Fibroblast of lung (primary cell): Measurements from ENCODE around the gene NPNT. TPM values are rescaled to one million over a fixed set of nuclear protein-coding genes. Genes with fewer than 3 reads are reported as not detected.

ENCODE experiments used
- DNase-seq, 2 donors: peaks; one replicate each; pipeline versions ENCODE4 v3.0.0 to v3.0.0-alpha.2; 2010; ENCODE audit warnings: low read depth in 2 of 2
- H2AFZ ChIP-seq: 2 replicates; pipeline ENCODE4 v1.5.1; 2012; ENCODE audit warnings: low read length, control low read depth, inconsistent platforms
- H3K27ac ChIP-seq: 2 replicates; pipeline ENCODE4 v1.5.1; 2011; ENCODE audit warnings: low read length, control low read depth; ENCODE audit not compliant: insufficient read depth
- H3K27me3 ChIP-seq: 2 replicates; pipeline ENCODE4 v1.5.1; 2011; ENCODE audit warnings: mild to moderate bottlenecking, low read length; ENCODE audit not compliant: control insufficient read depth, insufficient read depth
- H3K36me3 ChIP-seq: 2 replicates; pipeline ENCODE4 v1.5.1; 2011; ENCODE audit warnings: low read length; ENCODE audit not compliant: control insufficient read depth, insufficient read depth
- H3K4me1 ChIP-seq: 2 replicates; pipeline ENCODE4 v1.5.1; 2011; ENCODE audit warnings: low read length; ENCODE audit not compliant: control insufficient read depth, insufficient read depth; ENCODE audit errors: extremely low read depth
- H3K4me2 ChIP-seq: 2 replicates; pipeline ENCODE4 v1.5.1; 2011; ENCODE audit warnings: low read length, control low read depth; ENCODE audit not compliant: insufficient read depth; ENCODE audit errors: extremely low read depth
- H3K4me3 ChIP-seq, 4 experiments: fragments of 200-600 bp in 1 of 4; sonication (generic) in 1 of 4; replicated peaks in 1 of 4; 2 replicates each; pipeline ENCODE4 v1.5.1; 2011 to 2016; ENCODE audit warnings: low read length in 4 of 4, low read depth in 3 of 4, mild to moderate bottlenecking in 3 of 4, control low read depth in 2 of 4, inconsistent platforms in 1 of 4, mixed read lengths in 1 of 4; ENCODE audit not compliant: insufficient read depth in 1 of 4; ENCODE audit errors: control extremely low read depth in 1 of 4
- H3K79me2 ChIP-seq: 2 replicates; pipeline ENCODE4 v1.5.1; 2012; ENCODE audit warnings: mild to moderate bottlenecking, low read length, inconsistent platforms; ENCODE audit not compliant: control insufficient read depth, insufficient read depth
- H3K9ac ChIP-seq: 2 replicates; pipeline ENCODE4 v1.5.1; 2011; ENCODE audit warnings: mild to moderate bottlenecking, low read length, control low read depth; ENCODE audit not compliant: insufficient read depth
- H3K9me3 ChIP-seq: 2 replicates; pipeline ENCODE4 v1.5.1; 2012; ENCODE audit warnings: low read depth, low read length; ENCODE audit not compliant: control insufficient read depth, insufficient read depth
- H4K20me1 ChIP-seq: 2 replicates; pipeline ENCODE4 v1.5.1; 2011; ENCODE audit warnings: low read length; ENCODE audit not compliant: control insufficient read depth, insufficient read depth; ENCODE audit errors: extremely low read depth
- EZH2 ChIP-seq: IDR thresholded peaks from 2 replicates; pipeline ENCODE4 v1.5.1; 2012; ENCODE audit warnings: low read length, control low read depth, mild to moderate bottlenecking; ENCODE audit errors: missing control alignments
- polyA plus RNA-seq, 2 donors: library from polyadenylated mRNA; depleted of rRNA in 1 of 2; stranded (reverse) in 1 of 2; unstranded in 1 of 2; fragments of >200 nt; gene quantifications; 2 replicates each; pipeline ENCODE4 v1.2.1, GENCODE V29; 2011 to 2012; ENCODE audit warnings: missing spikeins in 1 of 2
- total RNA-seq: library from RNA; depleted of rRNA; stranded (reverse); fragments of >200 nt; gene quantifications from 2 replicates; pipeline ENCODE4 v1.2.1, GENCODE V29; 2014
- TF ChIP-seq, protein P1 (sequence below), 2 donors: IDR thresholded peaks in 1 of 2; conservative IDR thresholded peaks in 1 of 2; 1 replicate in 1 of 2; 2 replicates in 1 of 2; pipeline ENCODE4 v1.5.1; 2011 to 2012; ENCODE audit warnings: low read length in 2 of 2, control low read depth in 1 of 2, inconsistent platforms in 1 of 2, low read depth in 1 of 2, mild to moderate bottlenecking in 1 of 2

Gene NPNT
- total and polyA plus RNA-seq, 2 donors (not counting 1 experiment from before 2014, with no cell fraction given) = 0.02 to 5.9 TPM

DNA sequence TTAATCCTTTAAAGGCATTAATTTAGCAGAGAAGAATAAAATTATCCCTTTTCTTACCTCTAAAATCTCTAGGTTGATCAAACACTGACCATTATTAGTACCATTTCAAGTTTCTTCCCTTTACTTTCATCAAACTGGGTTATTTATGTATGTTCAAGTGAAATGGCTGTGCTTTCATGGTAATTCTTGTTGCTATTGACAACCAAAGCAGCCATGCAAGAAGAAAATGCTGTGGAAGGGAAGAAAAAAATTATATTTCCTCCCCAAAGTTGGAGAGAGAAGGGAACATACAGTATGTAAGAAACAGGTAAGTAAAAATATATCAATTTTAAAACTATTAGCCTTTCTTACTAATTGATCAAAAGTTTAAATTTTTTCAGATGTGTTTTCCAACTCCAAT, 16.2 kb downstream of the NPNT start:
- no peak overlapping the region for H3K4me3 ChIP-seq
- no peaks in the 10 kb centered on the region for H3K4me1 ChIP-seq
- H3K9ac ChIP-seq = no peak overlapping the region
- H2AFZ ChIP-seq = no peak overlapping the region
- H3K27me3 ChIP-seq = no peaks in the 10 kb centered on the region
- H3K9me3 ChIP-seq = no peaks in the 10 kb centered on the region
- H3K27ac ChIP-seq = no peak overlapping the region
- H3K79me2 ChIP-seq = no peaks in the 10 kb centered on the region
- no peak for DNase-seq
- H3K4me2 ChIP-seq = no peak overlapping the region
- no peak for TF ChIP-seq EZH2
- TF ChIP-seq, protein P1, sequence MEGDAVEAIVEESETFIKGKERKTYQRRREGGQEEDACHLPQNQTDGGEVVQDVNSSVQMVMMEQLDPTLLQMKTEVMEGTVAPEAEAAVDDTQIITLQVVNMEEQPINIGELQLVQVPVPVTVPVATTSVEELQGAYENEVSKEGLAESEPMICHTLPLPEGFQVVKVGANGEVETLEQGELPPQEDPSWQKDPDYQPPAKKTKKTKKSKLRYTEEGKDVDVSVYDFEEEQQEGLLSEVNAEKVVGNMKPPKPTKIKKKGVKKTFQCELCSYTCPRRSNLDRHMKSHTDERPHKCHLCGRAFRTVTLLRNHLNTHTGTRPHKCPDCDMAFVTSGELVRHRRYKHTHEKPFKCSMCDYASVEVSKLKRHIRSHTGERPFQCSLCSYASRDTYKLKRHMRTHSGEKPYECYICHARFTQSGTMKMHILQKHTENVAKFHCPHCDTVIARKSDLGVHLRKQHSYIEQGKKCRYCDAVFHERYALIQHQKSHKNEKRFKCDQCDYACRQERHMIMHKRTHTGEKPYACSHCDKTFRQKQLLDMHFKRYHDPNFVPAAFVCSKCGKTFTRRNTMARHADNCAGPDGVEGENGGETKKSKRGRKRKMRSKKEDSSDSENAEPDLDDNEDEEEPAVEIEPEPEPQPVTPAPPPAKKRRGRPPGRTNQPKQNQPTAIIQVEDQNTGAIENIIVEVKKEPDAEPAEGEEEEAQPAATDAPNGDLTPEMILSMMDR (conservative IDR thresholded peaks at IDR 0.05 in 1 of 2, IDR thresholded peaks at IDR 0.05 in 1 of 2; ENCODE audit: low read depth in 1 of 2, low read length in 2 of 2) = no peak
- H3K36me3 ChIP-seq = no peaks in the 10 kb centered on the region
- H4K20me1 ChIP-seq = no peaks in the 10 kb centered on the region

DNA sequence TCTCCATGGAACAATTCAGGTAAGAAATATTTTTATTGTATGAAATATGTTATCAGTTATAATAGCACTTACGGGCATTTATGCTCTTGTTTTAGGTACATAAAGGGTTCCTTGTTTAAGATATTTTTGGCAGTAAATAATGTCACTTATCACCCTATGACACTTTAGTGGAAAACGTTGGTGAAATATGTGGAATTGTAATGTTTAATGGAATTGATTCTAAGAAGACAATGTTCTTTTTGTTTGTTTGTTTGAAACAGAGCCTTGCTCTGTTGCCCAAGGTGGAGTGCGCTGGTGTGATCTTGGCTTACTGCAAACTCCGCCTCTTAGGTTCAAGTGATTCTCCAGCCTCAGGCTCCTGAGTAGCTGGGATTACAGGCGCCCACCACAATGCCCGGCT, 17.4 kb downstream of the NPNT start:
- H3K4me1 ChIP-seq = no peaks in the 10 kb centered on the region
- no peaks in the 10 kb centered on the region for H3K36me3 ChIP-seq
- H3K4me2 ChIP-seq = no peak overlapping the region

DNA sequence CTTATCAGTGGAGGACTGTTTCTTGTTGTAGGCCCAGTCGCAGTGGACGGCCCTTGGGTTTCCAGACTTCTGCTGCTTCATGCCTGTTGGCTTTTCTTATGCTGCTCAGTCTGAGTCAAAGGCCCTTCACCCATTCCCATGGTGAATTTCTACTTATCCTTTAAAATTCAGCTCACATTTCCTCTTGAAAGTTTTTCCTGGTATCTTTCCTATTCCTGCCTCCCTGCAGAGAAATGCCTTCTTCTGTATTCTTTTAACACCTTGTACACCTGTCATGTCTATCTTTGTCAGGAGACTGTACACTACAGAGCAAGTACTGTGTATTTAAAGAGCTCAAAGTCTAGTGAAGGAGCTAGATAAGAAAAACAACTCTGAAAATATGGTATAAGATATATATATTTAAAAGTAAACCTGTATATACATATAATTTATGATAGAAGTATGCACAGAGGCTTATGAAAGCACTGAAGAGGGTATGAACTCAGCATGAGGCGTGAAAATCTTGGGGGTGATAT, 22.0 kb downstream of the NPNT start:
- no peaks in the 10 kb centered on the region for H3K27me3 ChIP-seq
- DNase-seq = no peak
- no peak overlapping the region for H2AFZ ChIP-seq
- no peak overlapping the region for H3K4me3 ChIP-seq
- TF ChIP-seq EZH2 = no peak
- TF ChIP-seq, protein P1 (conservative IDR thresholded peaks at IDR 0.05 in 1 of 2, IDR thresholded peaks at IDR 0.05 in 1 of 2; ENCODE audit: low read depth in 1 of 2, low read length in 2 of 2) = no peak
- no peak overlapping the region for H3K27ac ChIP-seq
- no peaks in the 10 kb centered on the region for H4K20me1 ChIP-seq
- no peak overlapping the region for H3K9ac ChIP-seq
- H3K4me1 ChIP-seq = no peaks in the 10 kb centered on the region
- no peak overlapping the region for H3K4me2 ChIP-seq
- no peaks in the 10 kb centered on the region for H3K9me3 ChIP-seq
- H3K79me2 ChIP-seq = no peaks in the 10 kb centered on the region
- H3K36me3 ChIP-seq = no peaks in the 10 kb centered on the region

More for the DNA sequence above, 17.4 kb downstream of the NPNT start:
- TF ChIP-seq EZH2 = no peak
- TF ChIP-seq, protein P1 (conservative IDR thresholded peaks at IDR 0.05 in 1 of 2, IDR thresholded peaks at IDR 0.05 in 1 of 2; ENCODE audit: low read depth in 1 of 2, low read length in 2 of 2) = no peak
- no peak for DNase-seq
- no peaks in the 10 kb centered on the region for H3K9me3 ChIP-seq
- no peaks in the 10 kb centered on the region for H4K20me1 ChIP-seq
- no peaks in the 10 kb centered on the region for H3K27me3 ChIP-seq
- no peak overlapping the region for H3K27ac ChIP-seq
- no peak overlapping the region for H3K9ac ChIP-seq
- no peak overlapping the region for H2AFZ ChIP-seq
- no peak overlapping the region for H3K4me3 ChIP-seq
- H3K79me2 ChIP-seq = no peaks in the 10 kb centered on the region
